Measurements from ENCODE around the gene TUBA4A.

- TF ChIP-seq CTCF (IDR thresholded peaks at IDR 0.05) (no peak), POLR2A (IDR thresholded peaks at IDR 0.05) (no peak)
These were observed 3.5 kb downstream of the TUBA4A start for GRCh38 chr2:219250049-219250781.

Measured in vagina (tissue), 2 donors.